DMS 273 (cell line): Measurements from ENCODE around the gene SLCO2A1.

ENCODE experiments used
- DNase-seq: peaks from one replicate; lab custom pipeline; 2025; ENCODE audit not compliant: unreplicated experiment; lab: John Stamatoyannopoulos, UW

SLCO2A1 gene

GRCh38 chr3:133886031-133886722 lies 143.5 kb downstream of the SLCO2A1 start:
- no peak for DNase-seq

GRCh38 chr3:133884887-133885711 lies 144.6 kb downstream of the SLCO2A1 start:
- no peak for DNase-seq

GRCh38 chr3:133884054-133884886 lies 145.5 kb downstream of the SLCO2A1 start:
- no peak for DNase-seq

- DNase-seq: no peak
Observed at GRCh38 chr3:133883641-133884040, 146.1 kb downstream of the SLCO2A1 start.

GRCh38 chr3:133882986-133883586 lies 146.6 kb downstream of the SLCO2A1 start:
- no peak for DNase-seq

- DNase-seq: no peak
Observed at GRCh38 chr3:133881939-133882825, 147.5 kb downstream of the SLCO2A1 start.

GRCh38 chr3:133881492-133881891 lies 148.2 kb downstream of the SLCO2A1 start:
- DNase-seq: no peak

- DNase-seq: no peak
Observed at GRCh38 chr3:133880886-133881455, 148.8 kb downstream of the SLCO2A1 start.

- no peak for DNase-seq
Observed at GRCh38 chr3:133880287-133880686, 149.4 kb downstream of the SLCO2A1 start.

- DNase-seq: no peak
Observed at GRCh38 chr3:133878518-133878917, 151.2 kb downstream of the SLCO2A1 start.
